ENCODE results near the gene HAUS8.
"Not testable (repeated sequence)": the region's sequence is repeated elsewhere in the genome, so short reads cannot be mapped to it uniquely, and the experiment has no call there.

Gene HAUS8

DNA sequence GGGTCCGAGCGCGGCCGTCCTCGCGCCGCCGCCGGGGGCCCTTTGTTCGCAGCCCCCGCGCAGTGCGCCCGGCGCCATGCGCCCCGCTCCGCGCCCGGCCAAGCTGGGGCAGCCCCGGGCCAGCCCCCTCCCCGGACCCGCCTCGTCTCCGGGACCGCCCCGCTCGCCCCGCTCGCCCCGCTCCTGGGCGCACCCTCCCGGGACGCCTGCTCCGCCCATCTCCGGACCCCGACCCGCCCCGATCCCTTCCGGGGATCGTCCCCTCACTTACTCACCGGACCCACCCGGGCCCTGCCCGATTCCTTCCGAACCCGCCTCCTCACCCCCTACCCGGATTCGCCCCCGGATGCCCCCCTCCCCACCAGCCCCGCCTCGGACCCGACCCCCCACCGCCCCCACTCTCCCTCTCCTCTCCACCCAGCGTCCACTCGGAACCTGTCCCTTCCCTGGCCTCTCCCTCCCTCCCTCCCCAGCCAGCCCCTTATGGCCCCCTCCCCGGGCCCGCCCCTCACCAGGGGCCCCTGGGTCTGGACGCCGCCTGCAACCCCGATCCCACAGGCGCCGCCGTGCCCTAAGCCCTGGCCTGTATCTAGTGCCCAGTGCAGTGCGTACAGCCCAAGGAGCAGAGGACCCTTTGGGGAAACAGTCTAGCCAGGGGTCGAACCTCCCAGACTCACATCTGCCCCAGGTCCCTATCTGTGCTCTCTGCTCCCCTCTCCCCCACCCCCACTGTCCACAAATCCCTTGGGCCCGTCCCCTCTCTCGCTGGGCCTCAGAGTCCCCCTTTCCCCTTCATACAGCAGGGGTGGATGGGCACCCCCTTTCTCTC lies 48.3 kb downstream of the HAUS8 start, which contains the start of gene CPAMD8:
TSS of gene CPAMD8 (minus strand) at position 105 of the 829 bp plus-strand sequence. CDS start 168 bp downstream, outside the sequence.
- no peak for DNase-seq

DNA sequence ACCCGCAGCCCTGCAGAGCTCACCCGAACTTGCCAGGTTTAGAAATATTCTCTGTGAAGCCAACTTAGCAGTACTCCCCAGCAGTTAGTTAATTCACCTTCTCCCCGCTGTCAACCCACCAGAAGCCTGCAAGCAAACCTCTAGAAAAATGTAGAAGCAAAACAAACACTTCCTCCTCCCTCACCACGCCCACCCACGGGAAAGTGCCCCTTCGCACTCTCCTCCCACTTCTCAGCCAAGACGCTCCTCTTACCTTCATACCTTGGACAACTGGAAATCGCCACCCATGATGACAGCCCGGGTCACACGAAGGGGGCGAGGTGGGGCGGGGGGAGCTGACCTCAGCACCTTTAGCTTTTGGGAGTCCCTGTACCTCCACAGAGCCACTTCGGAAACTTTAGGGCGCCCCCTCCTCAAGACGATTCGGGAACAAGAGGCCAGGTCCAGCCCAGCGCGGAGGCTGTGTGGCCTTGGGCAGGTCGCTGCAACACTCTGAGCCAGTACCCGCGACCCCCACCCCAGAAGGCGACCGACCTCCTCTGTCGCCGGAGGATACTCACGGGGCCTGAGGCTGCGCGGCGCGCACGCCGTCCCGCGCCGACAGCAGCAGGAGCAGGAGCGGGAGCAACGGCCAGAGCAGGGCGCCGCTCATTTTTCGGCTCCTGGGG lies 49.1 kb downstream of the HAUS8 start:
- DNase-seq = no peak

DNA sequence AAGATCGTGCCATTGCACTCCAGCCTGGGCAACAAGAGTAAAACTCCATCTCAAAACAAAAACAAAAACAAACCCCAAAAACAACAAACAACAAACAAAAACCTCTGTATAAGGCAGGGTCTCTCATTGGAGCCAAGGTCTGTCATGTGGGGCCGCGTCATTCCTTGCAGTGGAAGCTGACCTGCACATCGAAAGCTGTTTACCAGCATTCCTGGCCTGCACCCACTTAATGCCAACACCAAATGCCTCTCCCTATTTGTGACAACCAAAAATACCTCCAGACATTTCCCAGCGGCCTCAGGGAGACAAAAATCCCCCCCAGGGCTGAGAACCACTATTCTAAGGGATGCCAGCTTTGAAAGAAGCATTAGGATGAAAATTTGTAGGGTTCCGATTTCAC lies 49.9 kb downstream of the HAUS8 start:
- no peak for DNase-seq

DNA sequence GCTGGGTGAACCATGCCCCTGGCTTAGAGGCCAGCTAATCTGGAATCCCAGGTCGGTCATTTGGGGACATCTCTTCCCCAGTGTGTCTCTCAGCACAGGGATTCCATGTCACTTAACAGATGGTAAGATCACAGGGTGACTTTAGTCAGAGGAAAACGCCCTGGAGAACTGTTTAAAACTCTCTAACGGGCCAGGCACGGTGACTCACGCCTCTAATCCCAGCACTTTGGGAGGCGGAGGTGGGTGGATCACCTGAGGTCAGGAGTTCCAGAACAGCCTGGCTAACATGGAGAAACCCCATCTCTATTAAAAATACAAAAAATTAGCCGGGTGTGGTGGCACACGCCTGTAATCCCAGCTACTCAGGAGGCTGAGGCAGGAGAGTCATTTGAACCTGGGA lies 50.3 kb downstream of the HAUS8 start:
- not testable (repeated sequence) for DNase-seq

DNA sequence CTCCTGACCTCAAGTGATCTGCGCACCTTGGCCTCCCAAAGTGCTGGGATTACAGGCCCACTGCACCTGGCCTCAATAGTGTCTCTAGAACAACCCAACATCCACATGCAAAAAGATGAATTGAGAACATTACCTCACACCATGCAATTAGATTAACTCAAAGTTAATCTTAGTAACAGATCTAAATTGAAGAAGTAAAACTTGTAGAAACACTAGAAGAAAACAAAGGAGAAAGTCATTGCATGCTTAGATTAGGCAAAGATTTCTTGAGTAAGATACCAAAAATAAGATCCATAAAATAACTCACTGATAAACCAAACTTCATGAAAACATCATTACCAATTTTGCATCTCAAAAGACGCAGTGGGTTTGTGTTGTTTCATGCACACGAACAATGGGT lies 51.4 kb downstream of the HAUS8 start:
- no peak for DNase-seq

DNA sequence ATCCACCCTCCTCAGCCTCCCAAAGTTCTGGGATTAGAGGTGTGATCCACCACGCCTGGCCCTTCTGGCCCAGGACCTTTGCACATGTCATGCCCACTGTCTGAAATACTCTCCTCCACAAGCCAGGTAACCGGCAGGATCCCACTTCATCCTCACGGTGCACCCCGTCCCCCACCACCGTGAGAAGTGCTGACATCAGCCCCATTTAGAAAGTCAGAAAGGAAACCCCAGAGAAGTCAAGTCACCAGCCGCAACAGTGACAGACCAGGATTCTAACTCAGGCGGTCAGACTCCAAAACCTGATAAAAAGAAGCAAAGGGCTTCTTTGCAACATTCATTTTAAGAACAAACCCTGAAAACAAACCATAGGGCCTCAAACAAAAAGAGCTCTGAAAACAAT lies 52.5 kb downstream of the HAUS8 start:
- DNase-seq = no peak

DNA sequence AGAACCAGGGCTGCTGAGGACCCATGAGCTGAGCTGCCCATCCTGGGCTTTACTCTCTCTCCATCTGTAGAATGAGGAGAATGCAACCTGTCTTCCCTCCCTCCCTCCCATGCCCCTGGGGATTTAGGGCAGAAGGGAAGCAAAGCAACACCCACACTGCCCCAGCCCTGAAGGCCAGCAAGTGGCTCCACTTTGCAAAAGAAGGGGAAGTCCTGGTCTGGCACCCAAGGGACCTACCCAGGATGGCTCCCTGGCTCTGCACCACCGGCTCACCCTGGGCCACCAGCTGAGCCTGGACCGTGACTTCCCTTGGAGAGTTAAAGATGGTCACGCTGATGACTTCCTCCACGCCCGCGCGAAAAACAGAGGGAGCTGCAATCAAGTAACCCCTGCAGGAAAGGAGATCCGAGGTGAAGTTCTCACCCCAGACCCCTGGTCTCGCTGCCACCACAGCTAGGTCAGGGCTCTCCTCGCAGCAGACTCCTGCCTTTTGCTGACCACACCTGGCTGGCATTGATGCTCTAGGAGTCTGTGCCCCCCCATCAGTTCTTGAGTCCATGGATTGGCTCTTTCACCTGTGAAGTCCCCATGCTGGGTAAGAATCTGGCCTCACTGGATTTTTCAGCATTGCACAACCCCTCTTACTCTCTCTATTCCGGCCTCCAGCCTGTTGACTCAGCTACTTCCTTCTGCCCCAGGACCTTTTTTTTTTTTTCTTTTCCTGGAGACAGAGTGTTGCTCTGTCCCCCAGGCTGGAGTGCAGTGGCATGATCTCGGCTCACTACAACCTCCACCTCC lies 53.3 kb downstream of the HAUS8 start:
- no peak for DNase-seq

DNA sequence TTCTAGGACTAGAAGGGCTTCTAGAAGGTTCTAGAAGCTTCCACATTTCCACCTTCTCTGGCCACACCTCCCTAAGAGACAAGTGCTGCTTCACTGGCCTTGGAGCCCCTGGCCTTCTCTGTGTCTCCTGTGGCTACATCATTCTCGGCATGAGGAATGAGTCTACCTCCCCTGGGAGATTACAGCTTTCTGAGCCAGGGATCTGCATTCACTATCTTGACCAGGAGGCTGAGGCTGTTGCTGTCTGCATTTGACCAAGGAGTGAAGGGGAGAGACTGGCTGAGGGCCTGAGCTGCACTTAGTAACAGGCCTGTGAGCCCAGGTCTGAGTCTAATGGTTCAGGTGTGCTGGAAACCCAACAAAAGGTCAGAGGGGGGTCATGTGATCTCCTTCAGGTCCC lies 53.9 kb downstream of the HAUS8 start:
- no peak for DNase-seq

DNA sequence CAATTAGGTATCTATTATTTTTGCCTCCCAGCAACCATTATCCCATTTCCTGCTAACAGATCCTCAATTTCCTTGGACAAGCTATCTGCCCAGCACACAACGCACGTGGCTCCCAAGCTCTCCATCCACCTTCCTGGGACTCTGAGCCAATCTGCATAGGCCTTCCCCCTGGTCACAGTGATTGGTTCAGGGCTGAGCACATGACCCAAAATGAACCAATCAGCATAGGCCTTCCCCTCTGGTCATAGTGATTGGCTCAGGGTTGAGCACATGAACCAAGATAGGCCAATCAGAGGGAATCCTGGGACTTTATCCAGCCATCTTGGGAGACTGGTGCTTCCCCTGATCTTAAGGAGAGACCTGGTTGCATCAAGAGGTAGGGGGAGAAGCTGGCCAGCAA lies 54.4 kb downstream of the HAUS8 start:
- no peak for DNase-seq

DNA sequence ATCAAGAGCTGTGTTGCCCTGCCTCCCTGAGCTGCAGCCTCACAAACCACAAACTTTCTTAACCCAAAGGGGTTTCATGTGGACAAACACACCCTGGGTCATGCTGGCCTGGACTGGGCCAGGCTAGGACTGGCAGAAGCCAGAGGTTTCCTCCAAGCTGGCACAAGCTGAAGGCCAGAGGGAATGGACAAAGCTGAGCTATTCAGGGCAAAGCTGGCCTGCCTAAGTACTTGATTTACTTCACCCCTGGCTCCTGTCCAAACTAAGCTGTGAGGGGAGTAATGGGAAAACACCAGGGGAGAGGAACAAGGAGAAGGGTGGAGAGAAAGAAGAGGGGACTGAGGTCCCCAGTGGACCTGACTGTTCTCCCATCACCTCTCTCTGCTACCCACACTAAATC lies 54.9 kb downstream of the HAUS8 start:
- no peak for DNase-seq

DNA sequence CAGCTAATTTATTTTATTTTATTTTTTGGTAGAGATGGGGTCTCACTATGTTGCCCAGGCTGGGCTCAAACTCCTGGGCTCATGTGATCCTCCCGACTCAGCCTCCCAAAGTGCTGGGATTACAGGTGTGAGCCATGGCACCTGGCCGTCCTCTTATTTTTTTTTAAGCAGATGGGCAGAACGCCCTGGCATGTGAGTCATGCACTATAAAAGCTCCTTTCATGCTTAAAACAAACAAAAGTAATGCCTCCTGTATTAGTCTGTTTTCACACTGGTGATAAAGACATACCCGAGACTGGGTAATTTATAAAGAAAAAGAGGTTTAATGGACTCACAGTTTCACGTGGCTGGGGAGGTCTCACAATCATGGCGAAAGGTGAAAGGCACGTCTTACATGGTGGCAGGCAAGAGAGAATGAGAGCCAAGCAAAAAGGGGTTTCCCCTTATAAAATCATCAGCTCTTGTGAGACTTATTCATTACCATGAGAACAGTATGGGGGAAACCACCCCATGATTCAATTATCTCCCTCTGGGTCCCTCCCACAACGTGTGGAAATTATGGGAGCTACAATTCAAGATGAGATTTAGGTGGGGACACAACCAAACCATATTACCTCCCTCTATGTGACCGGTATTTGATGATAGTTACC lies 60.9 kb downstream of the HAUS8 start:
- DNase-seq = not testable (repeated sequence)

DNA sequence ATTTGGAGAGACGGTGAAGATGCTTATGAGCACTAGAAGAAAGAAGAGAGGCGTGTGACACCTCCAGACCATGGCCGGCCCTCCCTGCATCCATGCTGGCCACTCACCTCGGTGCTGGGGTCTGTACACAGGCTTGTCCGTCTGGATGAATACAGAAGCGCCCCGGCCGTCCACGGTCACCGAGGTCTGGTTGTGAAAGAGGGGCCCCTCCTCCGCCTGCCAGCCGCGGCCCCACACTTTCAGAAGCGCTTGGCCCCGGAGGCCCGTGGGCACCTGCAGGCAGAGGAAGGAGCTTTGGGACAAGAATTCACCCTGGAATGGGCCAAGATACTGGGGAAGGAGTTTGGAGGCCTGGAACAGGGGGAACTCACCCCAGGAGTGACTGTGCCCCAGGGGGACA lies 63.8 kb downstream of the HAUS8 start:
- DNase-seq = no peak

DNA sequence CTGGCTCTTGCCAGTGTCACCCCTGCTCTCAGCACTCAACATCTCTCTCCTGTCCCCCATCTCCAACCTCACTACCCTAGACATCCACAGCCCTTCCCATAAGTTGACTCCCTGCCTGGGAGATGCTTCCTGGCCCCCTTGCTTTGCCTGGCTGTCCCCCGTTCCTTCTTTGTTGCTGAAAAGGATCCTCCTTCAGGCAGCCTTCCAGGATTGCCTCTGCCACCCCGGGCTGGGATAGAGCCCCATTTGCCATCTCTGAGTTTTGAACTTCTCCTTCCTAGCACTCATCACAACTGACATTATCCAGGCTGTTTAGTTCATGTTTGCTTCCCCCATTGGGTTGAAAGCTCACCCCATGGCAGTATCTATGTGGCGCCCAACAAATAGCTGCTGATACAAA lies 68.7 kb downstream of the HAUS8 start:
- no peak for DNase-seq

DNA sequence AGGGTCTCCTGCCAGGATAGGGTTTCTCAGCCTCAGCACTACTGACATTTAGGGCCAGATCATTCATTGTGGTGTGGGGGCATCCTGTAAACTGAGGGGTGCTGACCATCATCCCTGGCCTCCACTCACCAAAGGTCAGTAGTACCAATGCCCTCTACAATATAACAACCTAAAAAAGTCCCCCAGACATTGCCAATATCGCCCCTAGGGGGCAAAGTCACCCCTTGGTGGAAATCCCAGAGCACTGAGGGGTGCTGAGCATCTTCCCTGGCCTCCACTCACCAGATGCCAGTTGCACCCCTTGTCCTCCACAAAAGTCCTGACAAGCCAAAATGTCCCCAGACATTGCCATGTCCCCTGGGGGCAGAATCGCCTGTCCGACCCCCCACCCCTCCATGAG lies 70.3 kb downstream of the HAUS8 start:
- DNase-seq = no peak

DNA sequence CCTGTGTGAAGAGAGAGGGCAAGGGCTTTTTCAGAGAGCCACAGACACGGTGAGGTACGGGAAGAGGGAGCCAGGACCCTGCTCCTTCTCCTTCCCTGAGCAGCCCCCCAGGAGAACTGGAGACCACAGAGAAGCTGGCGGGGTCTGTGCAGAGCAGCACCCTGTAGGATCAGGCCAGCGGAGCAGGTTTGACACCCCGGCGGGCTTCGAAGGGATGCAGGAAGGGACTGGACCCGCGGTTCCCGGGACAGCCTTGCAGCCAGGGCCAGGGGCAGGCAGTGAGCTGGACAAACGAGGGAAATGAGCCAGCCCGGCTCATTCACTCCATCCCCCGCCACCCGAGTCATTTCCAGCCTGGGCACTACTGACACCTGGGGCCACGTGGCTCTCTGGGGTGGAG lies 70.9 kb downstream of the HAUS8 start:
- DNase-seq = no peak

DNA sequence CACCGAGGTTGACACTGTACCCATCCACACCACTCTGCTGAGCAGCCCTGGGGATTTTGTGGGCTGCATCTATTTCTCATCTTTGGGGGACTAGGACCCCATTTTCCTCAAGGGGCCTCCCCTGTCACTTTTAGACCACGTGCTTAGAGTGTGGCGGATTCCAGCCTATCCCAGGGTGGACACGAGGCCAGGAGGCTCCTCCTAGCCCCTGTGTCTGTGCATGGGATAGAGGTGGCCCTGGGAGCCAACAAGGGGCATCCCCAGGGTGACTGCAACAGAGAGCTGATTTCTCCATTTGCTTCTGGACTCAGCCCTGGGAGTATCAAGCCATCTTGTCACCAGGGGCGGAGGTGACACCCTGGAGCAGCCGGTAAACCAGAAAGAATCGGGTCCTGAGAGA lies 72.8 kb downstream of the HAUS8 start:
- DNase-seq = no peak

DNA sequence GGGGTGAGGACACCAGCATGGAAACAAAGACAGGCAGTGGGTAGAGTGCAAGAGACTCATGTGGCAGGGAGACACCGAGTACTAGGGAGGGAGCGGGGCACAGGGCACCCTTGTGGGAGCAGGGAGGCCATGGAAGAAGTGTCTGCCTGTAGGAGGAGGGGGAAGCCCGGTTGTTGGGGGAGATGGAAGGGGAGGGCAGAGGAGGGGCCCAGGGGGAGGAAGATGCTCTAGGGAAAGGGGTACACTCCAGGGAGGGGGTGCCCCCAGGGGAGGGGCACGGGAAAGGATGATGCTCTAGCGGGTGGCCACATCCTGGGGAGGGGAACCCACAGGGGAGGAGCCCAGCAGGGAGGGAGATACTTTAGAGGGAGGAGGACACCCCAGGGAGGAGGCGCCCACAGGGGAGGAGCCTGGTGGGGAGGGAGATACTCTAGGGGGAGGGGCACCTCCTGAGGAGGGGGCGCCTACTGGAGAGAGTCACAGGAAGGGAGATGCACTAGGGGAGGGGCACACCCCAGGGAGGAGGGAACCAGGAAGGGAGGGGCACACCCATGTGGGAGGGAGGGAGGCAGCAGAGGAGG lies 73.6 kb downstream of the HAUS8 start:
- DNase-seq = no peak

Data from 8988T (cell line).